ENCODE results near the gene UPK1B.

- TF ChIP-seq CTCF (IDR thresholded peaks at IDR 0.05) (no peak), POLR2A (IDR thresholded peaks at IDR 0.05) (no peak)
Measured at GRCh38 chr3:119229190-119229589, 55.8 kb downstream of the UPK1B start.
